ENCODE data around the gene PRRT3. TPM values are rescaled to one million over a fixed set of nuclear protein-coding genes. Genes with fewer than 3 reads are reported as not detected.
A peak's percentile ranks its signal among the peaks of the same experiment; 100 is the strongest.
"Not testable (repeated sequence)": the region's sequence is repeated elsewhere in the genome, so short reads cannot be mapped to it uniquely, and the experiment has no call there.

PRRT3 gene
- total RNA-seq, 2 experiments from 2014 or later: 5.6 to 5.7 TPM

GRCh38 chr3:9895715-9896114, 56.5 kb downstream of the PRRT3 start:
- H3K4me3 Mint-ChIP-seq; H3K27me3 Mint-ChIP-seq; H3K9me3 Mint-ChIP-seq; ATAC-seq; DNase-seq; intact Hi-C loops (cut with micrococcal nuclease): not testable (repeated sequence)
- Mint-ChIP-seq H3K4me1 (ENCODE audit: low read depth) (peaks cover 43% of the 10 kb centered on the region), H3K36me3 (ENCODE audit: low read depth) (peaks cover 38% of the 10 kb centered on the region), H3K27ac (peak overlapping the region; percentile 17)
- ChIA-PET POLR2A (interaction anchor here (7.7 kb wide), 1 partner anchor 37 kb away, joined by 57 read pairs; the partner anchor contains the start of gene CRELD1), CTCF (interaction anchor here (4.3 kb wide), 1 partner anchor 36 kb away, joined by 25 read pairs; the partner anchor contains the start of gene CRELD1)

Other genes with a start within 250 kb of the PRRT3 start
- gene CPNE9, start 248.6 kb downstream of the PRRT3 start, total RNA-seq: not detected
- gene BRPF1, start 220.7 kb downstream of the PRRT3 start, total RNA-seq: 10 to 100 TPM; 28.2 to 32.3 TPM
- gene OGG1, start 202.5 kb downstream of the PRRT3 start, total RNA-seq: 10 to 100 TPM; 32.4 to 39.3 TPM
- gene CAMK1, start 182.5 kb downstream of the PRRT3 start, total RNA-seq: 10 to 100 TPM; 41.7 to 45.7 TPM
- 10 to 100 TPM; 57.5 to 58.3 TPM for gene TADA3, start 159.9 kb downstream of the PRRT3 start, total RNA-seq
- gene ARPC4, start 159.3 kb downstream of the PRRT3 start, total RNA-seq: 100 to 1,000 TPM; 205 to 208 TPM
- 10 to 100 TPM; 52.4 to 61.1 TPM for gene TTLL3, start 142.1 kb downstream of the PRRT3 start, total RNA-seq
- 10 to 100 TPM; 78.8 to 83.5 TPM for gene RPUSD3, start 108.4 kb downstream of the PRRT3 start, total RNA-seq
- not detected for gene CIDEC, start 72.2 kb downstream of the PRRT3 start, total RNA-seq
- 10 to 100 TPM; 29.7 to 30.3 TPM for gene JAGN1, start 61.8 kb downstream of the PRRT3 start, total RNA-seq
- 1 to 10 TPM; 1.2 to 1.7 TPM for gene IL17RE, start 49.6 kb downstream of the PRRT3 start, total RNA-seq
- under 1 TPM; 0.22 to 0.32 TPM for gene IL17RC, start 35.3 kb downstream of the PRRT3 start, total RNA-seq
- 10 to 100 TPM in 1 of 2 experiments, 1 to 10 TPM in 1; 9.4 to 13.0 TPM for gene CRELD1, start 18.6 kb downstream of the PRRT3 start, total RNA-seq
- 10 to 100 TPM; 35.2 to 37.9 TPM for gene EMC3, start 34.4 kb upstream of the PRRT3 start, total RNA-seq
- gene FANCD2, start 74.0 kb upstream of the PRRT3 start, total RNA-seq: 10 to 100 TPM; 90.3 to 97.9 TPM
- gene FANCD2OS, start 155.8 kb upstream of the PRRT3 start, total RNA-seq: not detected
- gene BRK1, start 163.3 kb upstream of the PRRT3 start, total RNA-seq: 100 to 1,000 TPM; 107 to 108 TPM
- gene VHL, start 189.4 kb upstream of the PRRT3 start, total RNA-seq: 10 to 100 TPM; 43.6 to 46.9 TPM
- gene IRAK2, start 212.5 kb upstream of the PRRT3 start, total RNA-seq: 1 to 10 TPM; 3.0 TPM